ENCODE data around the gene UBE3C.
"Not testable (repeated sequence)": the region's sequence is repeated elsewhere in the genome, so short reads cannot be mapped to it uniquely, and the experiment has no call there.

Gene UBE3C

DNA sequence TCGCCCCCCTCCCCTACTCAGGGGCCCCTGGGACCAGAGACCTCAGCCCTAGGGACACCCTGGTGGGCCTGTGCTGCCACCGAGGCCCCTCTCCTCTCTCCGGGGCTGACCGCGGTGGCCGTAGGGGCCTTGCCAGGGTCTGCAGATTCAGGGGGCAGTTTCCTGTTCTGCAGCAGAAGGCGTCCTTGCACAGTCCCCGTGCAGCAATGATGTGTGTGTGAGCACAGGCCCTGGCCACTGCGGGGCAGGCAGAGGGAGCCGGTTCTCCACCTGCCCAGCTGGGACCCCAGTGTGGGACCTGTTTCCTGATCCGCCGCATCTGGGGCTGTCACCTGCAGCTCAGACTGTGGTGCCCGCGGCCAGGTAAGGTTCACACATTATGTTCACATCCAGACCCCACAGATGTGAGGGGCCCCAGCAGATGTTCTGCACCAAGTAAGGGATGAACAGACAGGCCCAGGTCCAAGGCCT lies 137.4 kb downstream of the UBE3C start:
- no peak overlapping the region for H2AFZ ChIP-seq (ENCODE audit: low read depth, low read length)
- no peaks in the 10 kb centered on the region for H3K9me3 ChIP-seq (ENCODE audit: insufficient read depth, low read length)
- H3K9ac ChIP-seq (ENCODE audit: low read length): no peak overlapping the region
- no peaks in the 10 kb centered on the region for H3K27me3 ChIP-seq (ENCODE audit: low read depth, low read length)
- TF ChIP-seq EZH2phosphoT487 (IDR thresholded peaks at IDR 0.05; ENCODE audit: low read depth): no peak
- TF ChIP-seq, protein P1, sequence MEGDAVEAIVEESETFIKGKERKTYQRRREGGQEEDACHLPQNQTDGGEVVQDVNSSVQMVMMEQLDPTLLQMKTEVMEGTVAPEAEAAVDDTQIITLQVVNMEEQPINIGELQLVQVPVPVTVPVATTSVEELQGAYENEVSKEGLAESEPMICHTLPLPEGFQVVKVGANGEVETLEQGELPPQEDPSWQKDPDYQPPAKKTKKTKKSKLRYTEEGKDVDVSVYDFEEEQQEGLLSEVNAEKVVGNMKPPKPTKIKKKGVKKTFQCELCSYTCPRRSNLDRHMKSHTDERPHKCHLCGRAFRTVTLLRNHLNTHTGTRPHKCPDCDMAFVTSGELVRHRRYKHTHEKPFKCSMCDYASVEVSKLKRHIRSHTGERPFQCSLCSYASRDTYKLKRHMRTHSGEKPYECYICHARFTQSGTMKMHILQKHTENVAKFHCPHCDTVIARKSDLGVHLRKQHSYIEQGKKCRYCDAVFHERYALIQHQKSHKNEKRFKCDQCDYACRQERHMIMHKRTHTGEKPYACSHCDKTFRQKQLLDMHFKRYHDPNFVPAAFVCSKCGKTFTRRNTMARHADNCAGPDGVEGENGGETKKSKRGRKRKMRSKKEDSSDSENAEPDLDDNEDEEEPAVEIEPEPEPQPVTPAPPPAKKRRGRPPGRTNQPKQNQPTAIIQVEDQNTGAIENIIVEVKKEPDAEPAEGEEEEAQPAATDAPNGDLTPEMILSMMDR (IDR thresholded peaks at IDR 0.05; ENCODE audit: low read depth, low read length): no peak
- H3K4me2 ChIP-seq (ENCODE audit: low read length): no peak overlapping the region
- H3K36me3 ChIP-seq (replicated peaks; ENCODE audit: low read depth, low read length): peaks cover 2% of the 10 kb centered on the region
- no peaks in the 10 kb centered on the region for H4K20me1 ChIP-seq (ENCODE audit: insufficient read depth, low read length)
- H3K4me3 ChIP-seq (ENCODE audit: low read length): no peak overlapping the region
- H3K79me2 ChIP-seq (ENCODE audit: low read length): no peaks in the 10 kb centered on the region
- H3K4me1 ChIP-seq (ENCODE audit: low read length): no peaks in the 10 kb centered on the region
- no peak overlapping the region for H3K27ac ChIP-seq (ENCODE audit: low read length)

DNA sequence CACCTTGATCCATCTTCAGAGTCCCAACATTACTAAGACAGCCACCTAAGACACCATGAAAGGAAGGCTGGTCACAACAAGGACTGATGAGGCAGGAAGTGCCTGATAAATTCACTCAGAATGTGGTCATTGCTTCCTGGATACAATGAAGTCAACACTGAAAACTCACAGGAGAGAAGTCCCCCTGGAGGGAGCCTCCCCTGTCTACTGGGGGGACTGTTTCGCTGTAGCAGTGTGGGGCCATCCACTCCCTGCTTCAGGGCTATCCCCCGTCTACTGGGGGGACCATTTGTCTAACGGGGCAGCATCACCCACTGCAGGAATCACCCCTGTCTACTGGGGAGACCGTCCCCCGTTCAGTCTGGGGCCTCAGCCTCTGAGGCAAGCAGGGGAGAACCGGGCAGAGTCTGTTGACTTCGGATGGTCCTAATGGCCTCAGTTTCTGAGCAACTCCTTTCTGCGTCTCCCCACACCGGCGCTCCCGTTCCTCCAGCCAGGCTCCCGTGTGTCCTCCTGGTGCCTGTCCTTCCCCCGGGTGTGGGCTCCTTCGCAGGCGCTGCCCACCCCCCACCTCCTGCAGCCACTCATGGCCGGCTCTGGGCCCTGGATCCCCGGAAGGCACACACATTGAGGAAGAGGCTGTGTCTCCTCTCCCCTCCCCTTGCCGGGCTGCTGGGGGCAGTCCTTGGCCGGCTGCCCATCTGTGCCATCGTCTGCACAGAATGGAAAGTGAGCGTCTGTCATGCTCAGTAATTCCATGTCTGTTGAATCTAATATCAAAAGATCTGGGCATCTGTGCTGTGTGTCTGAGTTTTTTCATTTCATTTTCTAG lies 138.2 kb downstream of the UBE3C start:
- Histone ChIP-seq H2AFZ (ENCODE audit: low read depth, low read length) (no peak overlapping the region), H3K79me2 (ENCODE audit: low read length) (no peaks in the 10 kb centered on the region), H3K4me1 (ENCODE audit: low read length) (no peaks in the 10 kb centered on the region)

DNA sequence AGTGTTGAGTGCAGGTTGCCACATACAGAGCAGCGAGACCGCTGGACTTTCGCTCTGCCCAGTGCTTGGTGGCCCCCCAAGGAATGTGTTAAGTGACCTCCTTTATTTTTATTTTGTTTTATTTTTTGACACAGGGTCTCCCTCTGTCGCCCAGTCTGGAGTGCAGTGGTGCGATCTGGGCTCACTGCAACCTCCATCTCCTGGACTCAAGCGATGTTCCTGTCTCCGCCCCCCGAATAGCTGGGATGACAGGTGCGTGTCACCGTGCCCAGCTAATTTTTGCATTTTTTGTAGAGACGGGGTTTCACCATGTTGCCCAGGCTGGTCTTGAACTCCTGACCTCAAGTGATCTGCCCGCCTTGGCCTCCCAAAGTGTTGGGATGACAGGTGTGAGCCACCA lies 138.8 kb downstream of the UBE3C start:
- H3K27ac ChIP-seq (ENCODE audit: low read length); H3K79me2 ChIP-seq (ENCODE audit: low read length); H3K9me3 ChIP-seq (ENCODE audit: insufficient read depth, low read length); H3K36me3 ChIP-seq (replicated peaks; ENCODE audit: low read depth, low read length); H4K20me1 ChIP-seq (ENCODE audit: insufficient read depth, low read length); H3K9ac ChIP-seq (ENCODE audit: low read length); H3K4me1 ChIP-seq (ENCODE audit: low read length); H3K4me3 ChIP-seq (ENCODE audit: low read length); H3K27me3 ChIP-seq (ENCODE audit: low read depth, low read length); H2AFZ ChIP-seq (ENCODE audit: low read depth, low read length); H3K4me2 ChIP-seq (ENCODE audit: low read length): not testable (repeated sequence)

More for the DNA sequence above, 138.2 kb downstream of the UBE3C start:
- Histone ChIP-seq H4K20me1 (ENCODE audit: insufficient read depth, low read length) (no peaks in the 10 kb centered on the region), H3K27me3 (ENCODE audit: low read depth, low read length) (no peaks in the 10 kb centered on the region), H3K9me3 (ENCODE audit: insufficient read depth, low read length) (no peaks in the 10 kb centered on the region), H3K36me3 (replicated peaks; ENCODE audit: low read depth, low read length) (no peaks in the 10 kb centered on the region), H3K4me3 (ENCODE audit: low read length) (no peak overlapping the region), H3K27ac (ENCODE audit: low read length) (no peak overlapping the region), H3K4me2 (ENCODE audit: low read length) (no peak overlapping the region), H3K9ac (ENCODE audit: low read length) (no peak overlapping the region)
- TF ChIP-seq EZH2phosphoT487 (IDR thresholded peaks at IDR 0.05; ENCODE audit: low read depth): no peak
- TF ChIP-seq, protein P1 (IDR thresholded peaks at IDR 0.05; ENCODE audit: low read depth, low read length): no peak

DNA sequence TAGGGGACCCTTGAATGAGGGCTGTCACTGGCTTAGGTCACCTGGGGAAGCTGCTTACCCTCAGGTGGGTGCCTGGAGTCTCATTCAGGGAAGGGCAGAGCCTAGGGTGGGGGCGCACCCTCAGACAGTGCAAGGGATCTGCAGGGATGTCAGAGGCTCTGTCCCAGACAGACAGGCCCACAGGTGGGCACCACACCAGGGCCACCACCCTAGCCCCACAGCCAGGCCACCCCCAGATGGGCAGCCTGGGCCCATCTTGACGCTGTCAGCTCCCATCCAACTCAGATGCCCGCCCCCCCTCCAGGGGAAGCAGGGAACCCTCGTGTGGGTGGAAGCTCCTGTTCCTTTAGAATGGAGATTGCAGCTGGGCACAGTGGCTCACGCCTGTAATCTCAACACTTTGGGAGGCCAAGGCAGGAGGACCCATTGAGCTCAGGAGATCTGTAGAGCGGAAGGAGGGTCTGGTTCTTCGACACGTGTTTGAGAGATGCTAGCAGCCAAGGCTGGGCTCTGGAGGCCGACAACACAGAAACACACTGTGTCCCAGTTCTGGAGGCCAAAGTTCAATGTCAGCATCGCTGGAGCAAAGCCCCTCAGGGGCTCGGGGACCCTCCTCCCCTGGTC lies 139.6 kb downstream of the UBE3C start:
- H3K4me2 ChIP-seq (ENCODE audit: low read length): no peak overlapping the region
- H3K4me1 ChIP-seq (ENCODE audit: low read length): no peaks in the 10 kb centered on the region
- H3K27ac ChIP-seq (ENCODE audit: low read length): no peak overlapping the region
- H3K9ac ChIP-seq (ENCODE audit: low read length): no peak overlapping the region
- H2AFZ ChIP-seq (ENCODE audit: low read depth, low read length): no peak overlapping the region
- no peaks in the 10 kb centered on the region for H4K20me1 ChIP-seq (ENCODE audit: insufficient read depth, low read length)
- H3K4me3 ChIP-seq (ENCODE audit: low read length): no peak overlapping the region
- H3K79me2 ChIP-seq (ENCODE audit: low read length): no peaks in the 10 kb centered on the region
- no peaks in the 10 kb centered on the region for H3K27me3 ChIP-seq (ENCODE audit: low read depth, low read length)
- no peaks in the 10 kb centered on the region for H3K9me3 ChIP-seq (ENCODE audit: insufficient read depth, low read length)
- no peaks in the 10 kb centered on the region for H3K36me3 ChIP-seq (replicated peaks; ENCODE audit: low read depth, low read length)
- TF ChIP-seq, protein P1 (IDR thresholded peaks at IDR 0.05; ENCODE audit: low read depth, low read length): no peak
- no peak for TF ChIP-seq EZH2phosphoT487 (IDR thresholded peaks at IDR 0.05; ENCODE audit: low read depth)
